Measurements from ENCODE around the gene SPTBN1. TPM values are rescaled to one million over a fixed set of nuclear protein-coding genes. Genes with fewer than 3 reads are reported as not detected.

The SPTBN1 gene
- total RNA-seq, 2 donors from 2014 or later = 179 to 194 TPM

DNA sequence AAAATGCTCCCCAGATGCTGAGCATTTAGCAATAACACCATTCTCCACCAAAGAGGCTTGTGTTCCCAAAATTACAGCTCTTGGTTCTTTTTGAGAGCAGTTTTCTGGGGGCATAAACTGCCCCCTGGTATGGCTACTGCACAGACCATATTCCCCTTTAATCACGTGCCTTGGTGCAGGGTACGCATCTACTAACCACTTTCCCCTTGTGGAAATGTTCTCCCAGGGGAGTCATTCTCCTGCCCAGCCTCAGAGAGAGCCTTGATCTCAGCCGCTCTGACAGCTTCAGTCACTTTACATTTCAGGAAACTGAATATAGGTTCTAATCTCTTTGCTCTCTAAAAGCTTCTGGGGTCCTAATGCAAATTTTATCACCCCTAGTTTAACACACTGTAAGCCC, 222.6 kb downstream of the SPTBN1 start:
- TF ChIP-seq, protein P1, sequence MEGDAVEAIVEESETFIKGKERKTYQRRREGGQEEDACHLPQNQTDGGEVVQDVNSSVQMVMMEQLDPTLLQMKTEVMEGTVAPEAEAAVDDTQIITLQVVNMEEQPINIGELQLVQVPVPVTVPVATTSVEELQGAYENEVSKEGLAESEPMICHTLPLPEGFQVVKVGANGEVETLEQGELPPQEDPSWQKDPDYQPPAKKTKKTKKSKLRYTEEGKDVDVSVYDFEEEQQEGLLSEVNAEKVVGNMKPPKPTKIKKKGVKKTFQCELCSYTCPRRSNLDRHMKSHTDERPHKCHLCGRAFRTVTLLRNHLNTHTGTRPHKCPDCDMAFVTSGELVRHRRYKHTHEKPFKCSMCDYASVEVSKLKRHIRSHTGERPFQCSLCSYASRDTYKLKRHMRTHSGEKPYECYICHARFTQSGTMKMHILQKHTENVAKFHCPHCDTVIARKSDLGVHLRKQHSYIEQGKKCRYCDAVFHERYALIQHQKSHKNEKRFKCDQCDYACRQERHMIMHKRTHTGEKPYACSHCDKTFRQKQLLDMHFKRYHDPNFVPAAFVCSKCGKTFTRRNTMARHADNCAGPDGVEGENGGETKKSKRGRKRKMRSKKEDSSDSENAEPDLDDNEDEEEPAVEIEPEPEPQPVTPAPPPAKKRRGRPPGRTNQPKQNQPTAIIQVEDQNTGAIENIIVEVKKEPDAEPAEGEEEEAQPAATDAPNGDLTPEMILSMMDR (conservative IDR thresholded peaks at IDR 0.05) = no peak
- H3K27ac ChIP-seq (ENCODE audit: low read depth, low read length) = no peak overlapping the region
- 85% methylated on average over 3 of the region's 3 CpGs for WGBS, 2 experiments (ENCODE audit: insufficient coverage in 1 of 2, insufficient read length in 1 of 2)
- no peaks in the 10 kb centered on the region for H3K4me1 ChIP-seq (ENCODE audit: control insufficient read depth, insufficient read depth, low read length)
- H3K36me3 ChIP-seq (ENCODE audit: control insufficient read depth, insufficient read depth, low read length) = no peaks in the 10 kb centered on the region
- Mint-ChIP-seq H3K9me3 (no peaks in the 10 kb centered on the region), H3K36me3 (ENCODE audit: low read depth) (no peaks in the 10 kb centered on the region), H3K4me3 (no peak overlapping the region), H3K27ac (no peak overlapping the region), H3K27me3 (ENCODE audit: insufficient read depth) (no peaks in the 10 kb centered on the region), H3K4me1 (peaks cover 3% of the 10 kb centered on the region)
- H3K9me3 ChIP-seq (ENCODE audit: control insufficient read depth, low read length) = no peaks in the 10 kb centered on the region
- no peak overlapping the region for H3K9ac ChIP-seq (ENCODE audit: extremely low read depth, low read length, poor library complexity, severe bottlenecking)
- no peak overlapping the region for H3K4me3 ChIP-seq (ENCODE audit: low read length)
- DNase-seq = no peak
- no peaks in the 10 kb centered on the region for H3K27me3 ChIP-seq (ENCODE audit: control insufficient read depth, insufficient read depth, low read length, poor library complexity, severe bottlenecking)

DNA sequence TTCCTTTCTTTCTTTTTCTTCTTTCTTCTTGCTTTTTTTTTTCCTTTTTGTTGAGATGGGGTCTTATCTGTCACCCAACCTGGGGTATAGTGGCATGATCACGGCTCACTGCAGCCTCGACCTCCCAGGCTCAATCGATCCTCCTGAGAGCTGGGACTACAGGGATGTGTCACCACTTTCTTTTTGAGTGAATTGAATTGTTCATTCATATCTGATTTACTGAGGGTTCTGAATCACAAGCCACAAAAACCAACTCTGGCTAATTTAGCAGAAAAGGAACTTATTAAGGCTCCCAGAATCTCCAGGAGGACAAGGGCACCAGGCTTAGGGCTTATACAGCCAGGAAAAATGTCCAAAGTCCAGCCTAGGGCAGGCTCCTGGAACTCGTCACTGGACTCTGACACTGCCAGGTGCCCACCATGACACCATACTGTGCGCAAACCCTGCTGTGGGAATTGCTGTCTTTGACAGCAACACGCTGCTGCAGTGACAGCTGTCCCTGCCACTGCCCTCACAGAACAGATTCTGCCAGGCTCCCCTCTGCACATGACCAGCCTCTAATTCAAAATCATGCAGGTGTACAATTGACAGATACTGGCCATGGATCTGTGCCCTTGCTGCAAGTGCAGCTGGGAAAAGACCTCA, 224.4 kb downstream of the SPTBN1 start:
- Histone ChIP-seq H3K27me3 (ENCODE audit: control insufficient read depth, insufficient read depth, low read length, poor library complexity, severe bottlenecking) (no peaks in the 10 kb centered on the region), H3K4me1 (ENCODE audit: control insufficient read depth, insufficient read depth, low read length) (no peaks in the 10 kb centered on the region), H3K9me3 (ENCODE audit: control insufficient read depth, low read length) (no peaks in the 10 kb centered on the region), H3K36me3 (ENCODE audit: control insufficient read depth, insufficient read depth, low read length) (no peaks in the 10 kb centered on the region), H3K4me3 (ENCODE audit: low read length) (no peak overlapping the region), H3K27ac (ENCODE audit: low read depth, low read length) (no peak overlapping the region), H3K9ac (ENCODE audit: extremely low read depth, low read length, poor library complexity, severe bottlenecking) (no peak overlapping the region)
- H3K27me3 Mint-ChIP-seq (ENCODE audit: insufficient read depth) = no peaks in the 10 kb centered on the region
- no peak overlapping the region for H3K27ac Mint-ChIP-seq
- TF ChIP-seq, protein P1 (conservative IDR thresholded peaks at IDR 0.05) = no peak
- no peak for DNase-seq
- H3K36me3 Mint-ChIP-seq (ENCODE audit: low read depth) = no peaks in the 10 kb centered on the region
- H3K9me3 Mint-ChIP-seq = no peaks in the 10 kb centered on the region
- no peaks in the 10 kb centered on the region for H3K4me1 Mint-ChIP-seq
- 85 to 87% methylated on average over 6 of the region's 6 CpGs for WGBS, 2 experiments (ENCODE audit: insufficient coverage in 1 of 2, insufficient read length in 1 of 2)
- H3K4me3 Mint-ChIP-seq = no peak overlapping the region

DNA sequence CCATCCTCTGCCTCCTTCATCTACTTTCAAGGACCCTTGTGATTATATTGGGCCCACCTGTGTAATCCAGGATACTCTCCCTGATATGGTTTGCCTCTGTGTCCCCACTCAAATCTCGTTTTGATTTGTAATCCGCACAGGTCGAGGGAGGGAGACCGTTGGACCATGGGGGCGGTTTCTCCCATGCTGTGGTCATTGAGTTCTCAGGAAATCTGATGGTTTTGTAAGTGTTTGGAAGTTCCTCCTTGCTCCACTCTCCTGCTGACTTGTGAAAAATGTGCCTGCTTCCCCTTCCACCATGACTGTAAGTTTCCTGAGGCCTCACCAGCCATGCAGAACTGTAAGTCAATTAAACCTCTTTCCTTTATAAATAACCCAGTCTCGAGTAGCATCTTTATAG, 225.3 kb downstream of the SPTBN1 start:
- no peaks in the 10 kb centered on the region for H3K4me1 Mint-ChIP-seq
- no peaks in the 10 kb centered on the region for H3K36me3 ChIP-seq (ENCODE audit: control insufficient read depth, insufficient read depth, low read length)
- H3K9me3 ChIP-seq (ENCODE audit: control insufficient read depth, low read length) = no peaks in the 10 kb centered on the region
- H3K27ac Mint-ChIP-seq = no peak overlapping the region
- no peaks in the 10 kb centered on the region for H3K27me3 Mint-ChIP-seq (ENCODE audit: insufficient read depth)
- H3K27ac ChIP-seq (ENCODE audit: low read depth, low read length) = no peak overlapping the region
- no peak overlapping the region for H3K9ac ChIP-seq (ENCODE audit: extremely low read depth, low read length, poor library complexity, severe bottlenecking)
- no peaks in the 10 kb centered on the region for H3K36me3 Mint-ChIP-seq (ENCODE audit: low read depth)
- no peaks in the 10 kb centered on the region for H3K4me1 ChIP-seq (ENCODE audit: control insufficient read depth, insufficient read depth, low read length)
- no peaks in the 10 kb centered on the region for H3K9me3 Mint-ChIP-seq
- no peak overlapping the region for H3K4me3 ChIP-seq (ENCODE audit: low read length)
- TF ChIP-seq, protein P1 (conservative IDR thresholded peaks at IDR 0.05) = no peak
- no peaks in the 10 kb centered on the region for H3K27me3 ChIP-seq (ENCODE audit: control insufficient read depth, insufficient read depth, low read length, poor library complexity, severe bottlenecking)
- DNase-seq = no peak
- WGBS, 2 experiments (ENCODE audit: insufficient coverage in 1 of 2, insufficient read length in 1 of 2) = 91 to 100% methylated on average over 4 to 6 of the region's 6 CpGs
- no peak overlapping the region for H3K4me3 Mint-ChIP-seq

Measured in endodermal cell (in vitro differentiated cells).